HG03457 (cell line): Measurements from ENCODE around the gene MOCS3.

Source experiments
- ATAC-seq: cut with Tn5 transposase; IDR thresholded peaks from one replicate; pipeline ENCODE4 v1.9.1; 2021; ENCODE audit warnings: moderate number of reproducible peaks; ENCODE audit not compliant: unreplicated experiment

Gene MOCS3, protein sequence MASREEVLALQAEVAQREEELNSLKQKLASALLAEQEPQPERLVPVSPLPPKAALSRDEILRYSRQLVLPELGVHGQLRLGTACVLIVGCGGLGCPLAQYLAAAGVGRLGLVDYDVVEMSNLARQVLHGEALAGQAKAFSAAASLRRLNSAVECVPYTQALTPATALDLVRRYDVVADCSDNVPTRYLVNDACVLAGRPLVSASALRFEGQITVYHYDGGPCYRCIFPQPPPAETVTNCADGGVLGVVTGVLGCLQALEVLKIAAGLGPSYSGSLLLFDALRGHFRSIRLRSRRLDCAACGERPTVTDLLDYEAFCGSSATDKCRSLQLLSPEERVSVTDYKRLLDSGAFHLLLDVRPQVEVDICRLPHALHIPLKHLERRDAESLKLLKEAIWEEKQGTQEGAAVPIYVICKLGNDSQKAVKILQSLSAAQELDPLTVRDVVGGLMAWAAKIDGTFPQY

DNA sequence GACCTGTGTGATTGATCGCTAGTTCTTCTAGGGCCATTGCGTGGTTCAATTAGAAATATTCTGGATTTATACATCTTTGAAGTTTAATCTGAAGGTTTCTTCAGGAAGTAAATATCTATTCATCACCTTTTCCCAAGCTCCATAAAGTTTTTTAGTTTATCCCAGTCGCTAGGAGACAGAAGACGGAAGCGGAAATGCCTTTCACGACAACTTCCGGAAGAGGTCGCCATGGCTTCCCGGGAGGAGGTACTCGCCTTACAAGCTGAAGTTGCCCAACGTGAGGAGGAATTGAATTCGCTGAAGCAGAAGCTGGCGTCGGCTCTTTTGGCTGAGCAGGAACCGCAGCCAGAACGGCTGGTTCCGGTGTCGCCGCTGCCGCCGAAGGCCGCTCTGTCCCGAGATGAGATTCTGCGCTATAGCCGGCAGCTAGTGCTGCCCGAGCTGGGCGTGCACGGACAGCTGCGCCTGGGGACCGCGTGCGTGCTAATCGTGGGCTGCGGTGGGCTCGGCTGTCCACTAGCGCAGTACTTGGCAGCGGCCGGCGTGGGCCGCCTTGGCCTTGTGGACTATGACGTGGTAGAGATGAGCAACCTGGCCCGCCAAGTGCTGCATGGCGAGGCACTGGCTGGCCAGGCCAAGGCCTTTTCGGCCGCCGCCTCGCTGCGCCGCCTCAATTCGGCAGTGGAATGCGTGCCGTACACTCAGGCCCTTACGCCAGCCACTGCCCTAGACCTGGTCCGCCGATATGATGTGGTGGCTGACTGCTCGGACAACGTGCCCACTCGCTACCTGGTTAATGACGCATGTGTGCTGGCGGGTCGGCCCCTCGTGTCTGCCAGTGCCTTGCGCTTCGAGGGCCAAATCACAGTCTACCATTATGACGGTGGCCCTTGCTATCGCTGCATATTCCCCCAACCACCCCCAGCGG is at the start of gene MOCS3:
MOCS3 (plus strand) TSS at position 204 of the 928 bp plus-strand sequence; CDS start at position 229, 25 bp downstream.
- ATAC-seq: peak; percentile 61

DNA sequence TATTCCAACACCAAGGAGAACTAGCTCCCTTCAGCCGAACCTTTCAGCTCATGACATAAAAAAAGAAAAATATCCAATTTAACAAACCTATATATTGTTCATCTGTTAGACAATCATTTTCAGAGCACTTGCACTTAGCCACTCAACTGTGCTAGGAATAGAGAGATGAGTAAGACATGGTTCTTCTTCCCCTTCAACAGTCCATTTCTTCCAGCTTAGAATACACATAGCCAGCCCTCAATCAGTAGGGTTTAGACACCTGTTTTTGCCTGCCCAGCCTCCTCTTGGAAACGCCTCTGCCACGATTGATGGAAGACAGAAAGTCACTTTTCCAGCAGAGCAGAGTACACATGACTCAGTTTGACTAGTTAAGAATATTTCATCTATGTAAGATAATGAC is 49.2 kb upstream of the MOCS3 start:
- ATAC-seq: no peak

DNA sequence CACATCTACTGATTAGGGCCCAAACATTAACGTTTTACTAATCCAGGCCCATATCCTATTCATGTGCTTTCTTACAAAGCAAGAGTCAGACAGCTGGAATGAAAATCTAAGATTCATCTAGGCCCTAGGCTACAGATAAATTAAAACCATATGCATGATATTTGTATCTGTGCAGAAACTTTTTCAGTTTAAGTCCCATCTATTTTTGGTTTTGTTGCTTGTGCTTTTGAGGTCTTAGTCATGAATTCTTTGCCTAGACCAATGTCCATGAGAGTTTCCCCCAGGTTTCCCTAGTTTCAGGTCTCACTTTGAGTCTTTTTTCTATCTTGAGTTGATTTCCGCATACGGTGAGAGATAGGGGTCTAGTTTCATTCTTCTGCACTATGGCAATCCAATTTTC is 47.6 kb upstream of the MOCS3 start:
- ATAC-seq: no peak

GRCh38 chr20:50911716-50912115 is 46.9 kb upstream of the MOCS3 start:
- ATAC-seq: no peak

- ATAC-seq: no peak
These were observed 44.8 kb upstream of the MOCS3 start for GRCh38 chr20:50913690-50914375.

- ATAC-seq: no peak
These were observed 43.2 kb upstream of the MOCS3 start for GRCh38 chr20:50915424-50915823.

DNA sequence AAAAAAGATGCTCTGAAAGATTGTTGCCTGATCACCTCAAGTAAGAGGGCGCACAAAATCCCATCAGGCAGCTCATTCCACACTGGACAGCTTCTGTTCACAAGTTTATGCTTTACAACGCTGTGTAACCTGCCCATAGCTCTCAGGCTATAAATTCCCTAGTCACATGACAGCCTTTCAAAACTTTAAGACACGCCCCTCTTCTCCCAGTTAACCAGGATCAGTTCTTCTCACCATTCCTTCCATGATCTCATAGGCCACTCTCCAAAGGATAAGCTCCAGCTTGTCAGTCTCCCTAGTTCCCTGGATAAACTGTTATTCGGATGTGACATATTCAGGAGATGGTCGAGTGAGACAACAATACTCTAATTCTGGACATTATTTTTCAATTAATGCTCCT is 42.4 kb upstream of the MOCS3 start:
- no peak for ATAC-seq

DNA sequence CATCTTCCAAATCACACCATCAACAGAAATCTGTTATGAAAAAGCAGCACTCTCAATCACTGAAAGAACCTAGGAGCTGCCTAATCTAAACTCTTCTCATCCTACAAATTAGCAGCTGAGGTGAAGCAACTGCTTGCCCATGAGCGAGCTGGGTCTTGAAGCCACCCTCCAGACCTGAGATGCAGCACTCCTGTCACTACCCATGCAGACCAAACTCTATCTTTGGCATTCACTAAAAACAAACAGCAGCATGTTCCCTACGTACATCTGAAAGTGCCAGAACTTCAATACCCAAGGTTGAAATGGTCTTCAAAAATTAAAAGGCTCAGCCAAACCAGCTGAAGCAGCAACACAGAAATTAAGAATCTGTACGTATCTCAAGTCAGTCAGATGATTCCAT is 41.7 kb upstream of the MOCS3 start:
- no peak for ATAC-seq

GRCh38 chr20:50918403-50918802 is 40.2 kb upstream of the MOCS3 start:
- ATAC-seq: no peak

GRCh38 chr20:50919567-50919966 is 39.1 kb upstream of the MOCS3 start:
- ATAC-seq: no peak

DNA sequence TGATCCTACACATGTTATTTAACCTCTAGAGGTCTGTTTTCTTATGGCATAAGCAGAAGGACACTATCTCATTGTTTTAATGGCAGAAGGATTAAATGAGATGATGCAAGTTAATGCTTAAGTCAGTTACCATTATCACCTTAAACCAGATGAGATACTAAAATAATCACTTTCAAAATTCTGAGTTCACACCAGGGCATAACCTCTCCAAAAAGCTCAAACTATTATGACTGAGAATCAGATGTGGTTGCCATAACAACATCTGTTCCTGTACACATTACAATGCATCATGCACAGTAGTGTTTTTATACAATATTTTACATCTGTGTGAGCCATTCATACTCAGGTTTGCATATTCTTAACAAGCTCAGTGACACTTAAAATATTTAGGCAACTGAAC is 37.6 kb upstream of the MOCS3 start:
- no peak for ATAC-seq

DNA sequence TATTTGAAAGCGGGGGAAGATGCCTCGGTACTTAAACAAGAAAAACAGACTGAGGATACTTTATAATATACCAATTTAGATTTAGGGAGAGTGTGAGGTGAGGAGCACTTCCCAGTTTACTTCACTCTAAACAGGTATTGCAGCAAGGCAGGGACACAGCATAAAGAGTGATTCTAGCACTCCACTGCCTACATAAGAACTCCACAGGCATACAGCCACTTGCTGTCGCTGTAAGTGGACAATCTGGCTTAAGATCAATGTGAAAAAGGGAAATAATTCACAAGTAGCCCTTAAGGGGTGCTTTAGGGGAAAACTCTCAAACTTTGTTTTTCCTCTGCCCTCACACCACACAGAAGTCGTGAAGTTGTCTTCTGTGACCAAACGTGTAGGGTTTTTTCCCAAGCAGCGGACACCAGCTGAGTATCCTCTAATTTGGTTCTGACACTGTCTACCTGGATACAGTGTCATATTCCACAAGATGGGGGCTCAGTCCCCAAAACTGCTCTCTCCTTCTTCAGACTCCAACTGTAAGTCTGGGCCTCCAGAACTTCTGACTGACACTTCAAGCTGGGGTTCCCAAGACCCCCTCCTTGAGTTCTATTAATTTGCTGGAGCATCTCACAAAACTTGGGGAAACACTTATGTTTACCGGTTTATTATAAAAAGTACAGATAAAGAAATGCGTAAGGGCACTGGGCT is 36.7 kb upstream of the MOCS3 start:
- ATAC-seq: no peak

GRCh38 chr20:50924261-50924920 is 34.2 kb upstream of the MOCS3 start:
- ATAC-seq: no peak

GRCh38 chr20:50926530-50926929 is 32.1 kb upstream of the MOCS3 start:
- no peak for ATAC-seq

DNA sequence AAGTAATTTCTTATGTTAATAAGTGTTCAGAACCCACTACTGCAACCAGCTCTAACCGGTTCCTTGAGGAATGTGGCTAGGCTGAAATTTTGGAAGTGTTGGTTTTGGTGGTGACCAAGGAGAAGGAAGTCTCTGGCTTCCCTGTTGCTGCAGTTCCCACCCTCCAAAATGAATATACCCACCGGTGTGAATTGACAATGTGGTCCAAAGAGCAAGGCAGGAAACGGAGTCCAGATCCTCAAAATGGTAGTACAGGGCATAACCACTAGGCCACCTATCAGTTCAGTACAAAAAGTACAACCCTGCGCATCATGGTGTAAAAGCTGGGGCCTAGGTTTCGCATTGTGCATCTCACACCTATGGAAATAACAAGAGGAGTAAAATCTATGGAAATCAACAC is 30.1 kb upstream of the MOCS3 start:
- no peak for ATAC-seq

GRCh38 chr20:50929299-50930138 is 29.1 kb upstream of the MOCS3 start:
- ATAC-seq: peak; percentile 45

GRCh38 chr20:50930139-50930975 is 28.3 kb upstream of the MOCS3 start:
- ATAC-seq: no peak

- peak; percentile 6 for ATAC-seq
These were observed 27.7 kb upstream of the MOCS3 start for GRCh38 chr20:50930976-50931305.
